Activated T-cell treated with anti-CD3 and anti-CD28 coated beads, Interleukin-2, amount 50 U/mL, for 24 hours (primary cell): ENCODE data around the gene MLEC.

Experiments
- DNase-seq: peaks from one replicate; pipeline ENCODE4 v3.0.0-alpha.2; 2020
- H3K27ac Mint-ChIP-seq: 2 replicates; pipeline ENCODE4 v1.8.0; 2020; ENCODE audit warnings: mild to moderate bottlenecking, mixed read lengths
- H3K27me3 Mint-ChIP-seq: 2 replicates; pipeline ENCODE4 v1.8.0; 2020; ENCODE audit warnings: mixed read lengths
- H3K36me3 Mint-ChIP-seq: 2 replicates; pipeline ENCODE4 v1.8.0; 2020; ENCODE audit warnings: low read depth, mixed read lengths
- H3K4me1 Mint-ChIP-seq: 2 replicates; pipeline ENCODE4 v1.8.0; 2020; ENCODE audit warnings: low read depth, mixed read lengths
- H3K4me3 Mint-ChIP-seq: 2 replicates; pipeline ENCODE4 v1.8.0; 2020; ENCODE audit warnings: mild to moderate bottlenecking, moderate library complexity, mixed read lengths
- H3K9me3 Mint-ChIP-seq: 2 replicates; pipeline ENCODE4 v1.8.0; 2020; ENCODE audit warnings: mixed read lengths

Gene MLEC

DNA sequence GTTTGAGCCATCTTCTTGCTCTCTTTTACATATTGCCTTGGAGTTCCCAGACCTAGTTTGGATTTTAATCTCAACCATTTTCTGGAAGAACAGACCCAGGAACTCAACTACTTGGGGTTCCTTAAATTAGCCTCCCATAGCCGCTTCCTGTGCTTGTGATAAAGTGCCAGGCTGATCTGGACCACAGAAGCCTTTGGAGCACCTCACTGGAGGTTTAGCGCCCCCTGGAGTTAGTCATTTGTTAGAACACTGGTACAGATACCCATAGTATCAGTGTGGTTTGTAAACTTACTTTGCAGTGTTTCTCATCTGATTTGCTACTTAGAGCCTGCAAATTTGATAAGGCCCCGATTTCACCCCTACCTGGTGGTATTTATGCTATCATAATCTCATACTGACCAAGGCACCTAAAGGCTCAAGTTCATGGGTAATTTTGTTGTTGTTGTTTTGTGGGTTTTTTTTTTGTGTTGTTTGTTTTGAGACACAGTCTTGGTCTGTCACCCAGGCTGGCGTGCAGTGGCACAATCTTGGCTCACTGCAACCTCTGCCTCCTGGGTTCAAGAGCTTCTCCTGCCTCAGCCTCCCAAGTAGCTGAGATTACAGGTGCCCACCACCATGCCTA lies 27.0 kb downstream of the MLEC start:
- Mint-ChIP-seq H3K4me3 (no peak overlapping the region), H3K27me3 (no peaks in the 10 kb centered on the region), H3K27ac (peak overlapping the region; percentile 76), H3K36me3 (peaks cover 66% of the 10 kb centered on the region), H3K4me1 (peaks cover 47% of the 10 kb centered on the region), H3K9me3 (no peaks in the 10 kb centered on the region)
- DNase-seq, result peak; percentile 52

DNA sequence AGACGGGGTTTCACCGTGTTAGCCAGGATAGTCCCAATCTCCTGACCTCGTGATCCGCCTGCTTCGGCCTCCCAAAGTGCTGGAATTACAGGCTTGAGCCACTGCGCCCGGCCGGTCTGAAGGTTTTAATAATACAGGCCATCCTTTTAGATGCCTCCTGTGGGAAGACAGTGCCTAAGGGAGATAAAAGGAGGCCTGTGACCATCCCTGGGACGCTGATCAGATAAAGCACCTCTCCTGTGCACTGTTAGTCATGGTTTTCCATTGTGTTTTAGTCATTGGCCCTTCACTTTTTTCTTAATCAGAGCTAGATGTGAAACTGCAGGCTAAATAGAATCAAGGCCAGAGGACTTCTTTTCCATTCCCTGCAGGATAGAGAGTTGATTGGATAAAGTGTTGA lies 31.1 kb downstream of the MLEC start:
- no peak overlapping the region for H3K4me3 Mint-ChIP-seq
- peaks cover 33% of the 10 kb centered on the region for H3K4me1 Mint-ChIP-seq
- no peak for DNase-seq
- peaks cover 98% of the 10 kb centered on the region for H3K36me3 Mint-ChIP-seq
- no peaks in the 10 kb centered on the region for H3K27me3 Mint-ChIP-seq
- no peaks in the 10 kb centered on the region for H3K9me3 Mint-ChIP-seq
- H3K27ac Mint-ChIP-seq, result no peak overlapping the region

DNA sequence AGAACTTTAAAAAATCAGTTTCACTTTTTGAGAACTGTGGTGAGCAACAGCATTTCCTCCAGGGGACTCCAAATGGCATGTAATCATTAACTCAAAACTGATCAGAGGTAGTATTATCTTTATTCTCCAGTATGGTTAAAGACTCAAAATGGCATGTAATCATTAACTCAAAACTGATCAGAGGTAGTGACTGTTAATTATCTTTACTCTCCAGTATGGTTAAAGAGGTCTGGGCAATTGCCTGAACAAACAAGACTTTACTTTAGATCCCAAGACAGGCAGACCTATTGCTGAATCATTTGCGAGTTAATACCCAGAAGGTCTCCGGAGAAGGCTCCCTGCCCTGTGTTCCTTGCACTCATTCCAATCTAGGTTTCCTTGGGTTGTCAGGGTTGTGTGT lies 32.1 kb downstream of the MLEC start:
- H3K36me3 Mint-ChIP-seq, result peaks cover 98% of the 10 kb centered on the region
- no peak overlapping the region for H3K27ac Mint-ChIP-seq
- H3K4me1 Mint-ChIP-seq, result peaks cover 23% of the 10 kb centered on the region
- H3K9me3 Mint-ChIP-seq, result no peaks in the 10 kb centered on the region
- DNase-seq, result no peak
- no peak overlapping the region for H3K4me3 Mint-ChIP-seq
- no peaks in the 10 kb centered on the region for H3K27me3 Mint-ChIP-seq

DNA sequence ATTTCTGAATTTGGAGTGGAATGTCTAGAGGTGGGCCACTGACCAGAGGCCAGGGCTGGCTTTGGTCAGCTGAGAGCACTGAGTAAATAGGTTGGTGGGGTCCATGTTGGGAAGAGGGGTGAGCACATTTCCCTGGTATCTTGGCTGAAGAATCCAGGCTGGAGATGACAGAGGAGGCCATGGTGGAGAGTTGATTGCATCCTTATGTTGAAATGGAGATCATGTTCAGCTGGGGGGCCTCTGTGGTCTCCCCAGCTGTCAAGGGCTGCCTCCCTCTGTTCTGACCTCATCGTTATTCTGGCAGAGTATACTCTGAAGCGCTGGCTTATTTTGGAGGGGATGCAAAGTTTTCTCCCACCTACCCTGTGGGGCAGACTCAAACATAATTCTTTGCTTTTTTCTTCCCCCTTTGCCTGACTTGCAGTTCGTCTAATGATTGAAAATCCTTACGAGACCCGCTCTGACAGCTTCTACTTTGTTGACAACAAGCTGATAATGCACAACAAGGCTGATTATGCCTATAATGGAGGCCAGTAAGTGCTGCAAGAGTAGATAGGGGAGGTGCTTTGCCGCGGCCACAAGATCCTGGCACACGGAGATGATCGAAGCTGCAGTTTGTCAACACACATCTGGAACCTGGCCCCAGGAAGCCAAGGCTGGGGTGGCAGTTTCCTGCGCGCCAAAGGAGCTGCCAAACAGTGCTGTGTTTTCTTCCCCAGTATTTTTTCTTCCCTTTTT lies 32.7 kb downstream of the MLEC start:
- Mint-ChIP-seq H3K27ac (no peak overlapping the region), H3K36me3 (peaks cover 97% of the 10 kb centered on the region), H3K27me3 (no peaks in the 10 kb centered on the region), H3K9me3 (no peaks in the 10 kb centered on the region), H3K4me1 (peaks cover 25% of the 10 kb centered on the region), H3K4me3 (no peak overlapping the region)
- no peak for DNase-seq

DNA sequence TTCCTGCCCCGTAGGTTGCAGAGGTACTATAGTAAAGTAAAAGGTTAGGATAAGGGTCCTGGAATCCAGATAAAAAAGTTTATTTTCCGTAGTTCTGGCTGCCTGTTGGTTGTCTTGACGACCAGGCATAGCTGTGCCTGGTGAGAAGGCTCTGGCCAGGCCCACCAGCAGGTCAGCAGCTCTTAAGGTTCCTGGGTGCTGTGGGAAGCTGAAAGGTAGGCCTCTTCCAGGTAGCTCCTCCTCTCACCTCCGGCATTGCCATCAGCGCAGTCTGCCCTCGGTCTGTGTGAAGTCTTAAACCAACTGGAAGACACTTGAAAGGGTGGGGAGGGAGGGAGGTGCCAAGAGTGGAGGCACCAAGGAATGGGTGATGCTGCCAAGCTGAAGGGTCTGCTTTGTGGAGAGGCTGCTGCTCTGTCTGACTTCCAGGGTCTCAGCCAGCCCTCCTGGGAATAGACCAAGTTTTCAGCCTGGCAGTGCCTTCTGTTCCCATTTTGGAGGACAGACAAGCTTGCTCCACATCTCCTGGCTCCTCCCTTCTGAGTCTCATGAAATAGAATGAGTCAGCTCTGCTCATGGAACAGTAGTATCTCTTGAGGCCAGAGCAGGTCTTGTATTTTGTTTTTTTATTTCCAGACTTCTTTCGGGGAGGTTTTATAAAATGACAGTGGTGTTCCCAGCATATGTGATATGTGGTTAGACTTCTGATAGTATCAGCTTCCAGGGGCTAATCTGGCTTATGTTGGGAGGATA lies 33.5 kb downstream of the MLEC start:
- no peaks in the 10 kb centered on the region for H3K9me3 Mint-ChIP-seq
- DNase-seq, result no peak
- no peak overlapping the region for H3K4me3 Mint-ChIP-seq
- no peaks in the 10 kb centered on the region for H3K27me3 Mint-ChIP-seq
- H3K36me3 Mint-ChIP-seq, result peaks cover 92% of the 10 kb centered on the region
- peak overlapping the region; percentile 1 for H3K27ac Mint-ChIP-seq
- peaks cover 32% of the 10 kb centered on the region for H3K4me1 Mint-ChIP-seq

DNA sequence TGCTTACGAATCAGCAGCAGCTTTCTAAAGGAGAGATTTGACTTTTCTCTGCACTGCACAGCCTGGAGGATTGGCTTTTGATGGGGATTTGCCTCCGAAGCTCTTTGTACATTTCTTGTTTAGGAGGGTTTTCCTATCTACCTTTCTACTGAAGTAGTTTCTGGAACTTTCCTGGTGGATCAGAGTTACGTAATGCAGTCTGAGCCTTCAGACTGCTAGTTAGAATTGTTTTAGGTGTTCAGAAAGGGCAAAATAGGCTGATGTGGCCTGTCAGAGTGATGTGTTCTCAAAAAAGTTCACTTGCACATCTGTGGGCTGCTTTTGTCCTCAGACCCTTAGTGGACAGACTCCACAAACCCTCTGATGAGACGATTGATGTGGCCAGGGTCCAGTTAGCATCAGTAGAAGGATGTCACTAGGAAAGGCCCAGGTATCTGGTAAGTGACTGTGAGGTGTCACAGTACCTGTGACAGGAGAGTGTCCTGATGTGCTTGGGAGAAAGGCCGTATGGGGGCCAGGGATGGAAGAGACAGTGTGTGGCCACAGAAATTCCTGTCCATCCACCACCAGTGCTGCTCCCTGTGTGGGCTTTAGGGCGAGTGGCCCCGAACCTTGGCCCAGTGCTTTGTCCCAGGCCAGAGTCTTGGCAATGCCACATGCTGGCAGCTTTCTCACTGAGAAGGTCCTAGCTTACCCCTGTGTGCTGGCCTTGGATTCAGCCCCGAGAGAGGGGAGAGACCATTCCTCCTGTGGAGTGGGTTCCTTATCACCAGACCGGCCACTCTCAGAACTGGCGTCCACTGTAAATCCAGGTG lies 34.2 kb downstream of the MLEC start:
- no peaks in the 10 kb centered on the region for H3K27me3 Mint-ChIP-seq
- peak overlapping the region; percentile 1 for H3K27ac Mint-ChIP-seq
- peaks cover 37% of the 10 kb centered on the region for H3K4me1 Mint-ChIP-seq
- no peak for DNase-seq
- peaks cover 88% of the 10 kb centered on the region for H3K36me3 Mint-ChIP-seq
- H3K9me3 Mint-ChIP-seq, result no peaks in the 10 kb centered on the region
- H3K4me3 Mint-ChIP-seq, result no peak overlapping the region

DNA sequence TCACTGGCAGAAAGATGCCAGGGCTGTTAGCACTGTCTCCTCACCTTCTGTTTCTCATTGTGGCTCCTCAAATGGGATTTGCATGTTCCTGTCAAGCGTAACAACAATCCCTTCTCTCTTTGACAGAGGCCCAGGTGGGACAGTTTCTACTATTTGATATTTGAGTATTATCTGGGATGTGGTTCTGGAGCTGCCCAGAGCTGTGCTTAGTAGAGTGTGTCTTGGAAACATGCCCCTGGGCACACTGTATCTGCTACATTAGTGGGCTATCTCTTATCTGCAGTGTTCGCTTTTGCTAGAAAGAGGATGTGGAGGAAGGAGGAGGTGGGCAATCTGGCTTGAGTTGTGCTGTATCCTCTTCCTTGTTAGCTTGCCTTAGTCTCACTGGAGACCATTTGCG lies 34.9 kb downstream of the MLEC start:
- no peak overlapping the region for H3K4me3 Mint-ChIP-seq
- H3K27me3 Mint-ChIP-seq, result no peaks in the 10 kb centered on the region
- DNase-seq, result no peak
- peaks cover 83% of the 10 kb centered on the region for H3K36me3 Mint-ChIP-seq
- peaks cover 44% of the 10 kb centered on the region for H3K4me1 Mint-ChIP-seq
- H3K27ac Mint-ChIP-seq, result no peak overlapping the region
- no peaks in the 10 kb centered on the region for H3K9me3 Mint-ChIP-seq

DNA sequence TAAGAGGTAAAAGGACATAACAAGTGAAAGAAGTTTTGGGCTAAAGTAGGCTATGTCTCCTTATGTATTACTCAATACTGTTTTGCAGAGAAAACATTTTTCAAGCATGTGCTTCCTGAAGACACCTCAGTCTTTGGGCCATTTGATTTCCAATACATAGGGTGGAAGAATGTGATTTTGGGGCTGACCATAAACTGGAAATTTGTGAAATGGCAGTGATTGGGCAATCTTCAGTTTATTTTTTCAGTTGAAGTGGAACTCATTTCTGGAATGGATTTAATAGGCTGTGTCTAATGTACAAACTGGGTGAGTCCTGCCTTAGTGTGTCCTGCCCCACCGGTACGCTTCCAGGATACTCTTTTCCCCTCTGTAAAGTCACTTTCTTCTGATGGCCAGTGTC lies 35.8 kb downstream of the MLEC start:
- Mint-ChIP-seq H3K4me3 (no peak overlapping the region), H3K9me3 (no peaks in the 10 kb centered on the region), H3K27me3 (no peaks in the 10 kb centered on the region), H3K27ac (no peak overlapping the region), H3K4me1 (peaks cover 44% of the 10 kb centered on the region), H3K36me3 (peaks cover 74% of the 10 kb centered on the region)
- DNase-seq, result no peak

DNA sequence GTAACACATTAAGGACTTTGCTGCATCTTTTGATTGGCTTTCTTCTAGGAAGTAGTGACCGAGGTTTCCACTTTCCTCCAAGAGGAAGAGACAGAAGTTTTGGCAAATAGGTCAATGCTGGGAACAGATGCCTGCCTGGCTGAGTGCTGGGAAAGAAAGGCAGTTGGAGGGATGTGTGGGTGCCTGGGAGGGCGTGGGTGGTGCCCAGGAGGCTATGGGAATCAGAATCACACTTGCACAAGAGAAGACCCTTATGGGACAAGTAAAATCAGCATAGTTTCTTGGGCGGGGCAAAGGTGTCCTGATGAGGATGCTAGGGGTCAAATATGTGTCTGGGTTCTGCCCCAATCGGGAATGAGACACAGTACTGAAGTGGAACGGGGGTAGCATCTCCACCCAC lies 37.8 kb downstream of the MLEC start:
- H3K36me3 Mint-ChIP-seq, result peaks cover 68% of the 10 kb centered on the region
- DNase-seq, result no peak
- no peaks in the 10 kb centered on the region for H3K27me3 Mint-ChIP-seq
- peak overlapping the region; percentile 85 for H3K4me3 Mint-ChIP-seq
- no peaks in the 10 kb centered on the region for H3K9me3 Mint-ChIP-seq
- H3K4me1 Mint-ChIP-seq, result peaks cover 32% of the 10 kb centered on the region
- no peak overlapping the region for H3K27ac Mint-ChIP-seq

DNA sequence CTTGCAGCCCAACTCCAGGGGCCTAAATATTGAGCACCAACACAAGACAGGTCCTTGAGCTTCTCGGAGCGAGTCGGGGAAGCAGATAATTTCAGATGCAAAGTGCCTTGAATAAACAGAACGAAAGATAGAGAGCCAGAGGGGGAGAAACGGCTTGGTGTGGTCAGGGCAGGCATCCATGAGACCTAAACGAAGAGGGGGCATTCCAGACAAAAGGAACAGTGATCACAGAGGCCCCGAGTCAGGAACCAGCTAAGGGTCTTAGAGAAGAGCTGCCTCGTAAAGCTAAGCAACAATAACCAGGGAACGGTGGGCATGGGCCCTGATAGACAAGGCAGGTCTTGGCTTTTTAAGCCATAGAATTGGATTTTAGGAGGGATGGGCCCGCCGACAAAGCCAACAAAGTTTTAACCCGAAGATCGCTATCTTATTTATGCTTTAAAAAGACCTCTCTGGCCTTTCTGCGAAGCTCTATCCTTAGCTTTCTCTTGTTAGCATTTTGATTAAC lies 38.3 kb downstream of the MLEC start:
- no peak for DNase-seq
- H3K9me3 Mint-ChIP-seq, result no peaks in the 10 kb centered on the region
- H3K4me3 Mint-ChIP-seq, result peak overlapping the region; percentile 85
- H3K27ac Mint-ChIP-seq, result peak overlapping the region; percentile 16
- H3K36me3 Mint-ChIP-seq, result peaks cover 68% of the 10 kb centered on the region
- no peaks in the 10 kb centered on the region for H3K27me3 Mint-ChIP-seq
- peaks cover 30% of the 10 kb centered on the region for H3K4me1 Mint-ChIP-seq

DNA sequence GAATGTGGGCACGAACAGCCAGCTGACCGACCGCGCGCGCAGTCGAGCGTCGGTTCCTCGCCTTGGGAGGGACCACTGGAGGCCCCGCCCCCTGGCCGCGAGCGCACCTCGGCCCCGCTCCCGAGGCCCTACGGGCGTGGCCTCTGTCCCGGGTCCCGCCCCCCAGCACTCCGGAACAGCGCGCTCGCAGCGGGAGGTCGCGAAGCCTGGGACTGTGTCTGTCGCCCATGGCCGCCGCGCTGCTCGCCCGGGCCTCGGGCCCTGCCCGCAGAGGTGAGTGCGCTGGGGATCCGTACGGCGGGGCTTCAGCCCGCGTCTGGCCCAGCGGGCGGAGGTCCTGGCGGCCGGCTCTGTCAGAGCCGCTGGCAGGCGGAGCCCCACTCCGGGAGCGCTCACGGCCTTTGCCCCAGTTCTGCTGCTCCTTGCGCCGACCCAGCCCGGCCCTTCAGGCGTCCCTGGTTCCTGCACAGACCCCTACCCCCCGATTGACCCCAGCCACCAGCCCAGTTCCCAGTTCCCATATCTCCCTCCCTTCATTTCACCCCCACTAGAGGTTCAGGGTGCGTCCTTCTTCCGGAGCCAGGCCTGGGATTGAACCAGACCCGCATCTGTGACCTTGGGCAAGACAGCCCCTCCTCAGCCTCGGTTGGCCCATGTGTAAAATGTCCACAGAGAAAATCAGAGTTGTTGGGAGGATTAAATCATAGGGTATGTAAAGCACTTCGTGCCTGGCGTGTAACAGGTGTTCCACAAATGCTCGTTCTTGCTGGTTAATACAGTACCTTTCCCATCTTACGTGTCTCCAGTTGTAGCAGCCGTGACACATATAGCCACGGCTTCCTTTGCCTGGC lies 38.9 kb downstream of the MLEC start, which contains the start of gene ACADS:
Gene ACADS, plus strand, starts transcription at position 168 of the 851 bp plus-strand sequence. Its CDS starts 60 bp downstream, at position 228.
- H3K4me3 Mint-ChIP-seq, result peak within 1 kb of the TSS; percentile 85

DNA sequence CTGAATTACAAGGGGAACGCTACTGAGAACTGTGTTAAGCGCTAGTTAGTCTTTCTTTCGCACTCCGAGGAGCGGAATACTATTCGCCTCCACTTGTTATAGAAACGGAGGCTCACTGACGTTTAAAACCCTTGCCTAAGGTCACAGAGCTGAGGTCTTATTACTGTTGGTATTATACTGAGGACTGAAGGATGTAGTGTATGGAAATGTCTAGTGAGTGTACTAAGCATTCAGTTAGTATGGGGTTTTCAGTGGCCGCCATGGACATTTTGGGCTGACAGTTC lies 39.5 kb downstream of the MLEC start:
- DNase-seq, result no peak
- H3K27me3 Mint-ChIP-seq, result no peaks in the 10 kb centered on the region
- H3K9me3 Mint-ChIP-seq, result no peaks in the 10 kb centered on the region
- peaks cover 24% of the 10 kb centered on the region for H3K4me1 Mint-ChIP-seq
- peak overlapping the region; percentile 85 for H3K4me3 Mint-ChIP-seq
- peak overlapping the region; percentile 76 for H3K27ac Mint-ChIP-seq
- H3K36me3 Mint-ChIP-seq, result peaks cover 61% of the 10 kb centered on the region

More for the DNA sequence above, 38.9 kb downstream of the MLEC start, which contains the start of gene ACADS:
- no peaks in the 10 kb centered on the region for H3K9me3 Mint-ChIP-seq
- peak; percentile 94 for DNase-seq
- peak within 1 kb of the TSS; percentile 76 for H3K27ac Mint-ChIP-seq
- no peaks in the 10 kb centered on the region for H3K27me3 Mint-ChIP-seq
- H3K36me3 Mint-ChIP-seq, result peaks cover 66% of the 10 kb centered on the region
- peaks cover 26% of the 10 kb centered on the region for H3K4me1 Mint-ChIP-seq

DNA sequence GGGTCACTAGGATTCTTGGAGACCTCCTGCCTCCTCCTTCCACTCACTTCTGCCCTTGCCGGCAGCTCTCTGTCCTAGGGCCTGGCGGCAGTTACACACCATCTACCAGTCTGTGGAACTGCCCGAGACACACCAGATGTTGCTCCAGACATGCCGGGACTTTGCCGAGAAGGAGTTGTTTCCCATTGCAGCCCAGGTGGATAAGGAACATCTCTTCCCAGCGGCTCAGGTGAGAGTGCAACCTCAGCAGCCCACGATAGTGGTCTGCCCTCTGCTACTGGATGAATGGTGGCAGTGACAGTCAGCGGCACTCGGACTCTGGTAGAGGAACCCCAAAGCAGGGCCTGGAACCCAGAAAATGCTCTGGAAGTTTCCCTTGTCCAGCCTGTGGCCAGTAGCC lies 40.0 kb downstream of the MLEC start:
- H3K9me3 Mint-ChIP-seq, result no peaks in the 10 kb centered on the region
- DNase-seq, result no peak
- peaks cover 24% of the 10 kb centered on the region for H3K4me1 Mint-ChIP-seq
- peaks cover 58% of the 10 kb centered on the region for H3K36me3 Mint-ChIP-seq
- H3K27me3 Mint-ChIP-seq, result no peaks in the 10 kb centered on the region
- H3K27ac Mint-ChIP-seq, result no peak overlapping the region
- H3K4me3 Mint-ChIP-seq, result no peak overlapping the region
